HCT116 (cell line): ENCODE results near the gene GPATCH8. TPM values are rescaled to one million over a fixed set of nuclear protein-coding genes. Genes with fewer than 3 reads are reported as not detected.

Experiments
- ATAC-seq: fragments of 200-7000 bp; cut with Tn5 transposase; 2 replicates; pipeline ENCODE4 v1.9.1; 2020; ENCODE audit warnings: mild to moderate bottlenecking, moderate library complexity
- BruUV-seq: library from RNA; stranded (reverse); fragments of 400-500 nt; replicated peaks from 2 replicates; lab custom pipeline; 2021; lab: Mats Ljungman, UMichigan
- CTCF ChIA-PET: fragments of 300-600 bp; sonication (Branson Sonifier 250); formaldehyde crosslinking; loops from one replicate; lab custom pipeline; 2021; ENCODE audit warnings: antibody characterized with exemption; lab: Charles Lee
- POLR2A ChIA-PET: fragments of 300-600, 350-600 bp; sonication (Branson Sonifier 250); formaldehyde crosslinking; loops from one replicate; lab custom pipeline; 2021; ENCODE audit warnings: antibody characterized with exemption; lab: Charles Lee
- RAD21 ChIA-PET, 2 experiments: fragments of 300-600 bp; sonication (Branson Sonifier 250); formaldehyde crosslinking; loops; one replicate each; lab custom pipeline; 2023; ENCODE audit warnings: low total read pairs in 2 of 2; ENCODE audit not compliant: uncharacterized antibody in 2 of 2, unreplicated experiment in 2 of 2, low non-redundant PET in 1 of 2; lab: Charles Lee
- DNase-seq: peaks from one replicate; pipeline ENCODE4 v3.0.0-alpha.2; 2010; ENCODE audit warnings: low read depth, low spot score
- H2AFZ ChIP-seq: fragments of 200-600 bp; shearing (Covaris generic), sonication (generic); 2 replicates; pipeline ENCODE4 v1.6.1; 2017; ENCODE audit warnings: low read depth, mixed run types, mixed read lengths, antibody characterized with exemption, low read length; ENCODE audit not compliant: poor library complexity, severe bottlenecking
- H3K27ac ChIP-seq: 2 replicates; pipeline ENCODE4 v1.5.1; 2012; ENCODE audit warnings: low read depth, low read length
- H3K27me3 ChIP-seq: fragments of 200-600 bp; sonication (generic); 2 replicates; pipeline ENCODE4 v1.6.1; 2016; ENCODE audit warnings: mixed run types, low read length, mixed read lengths; ENCODE audit not compliant: insufficient read depth
- H3K36me3 ChIP-seq, 2 experiments: fragments of 200-500 bp in 1 of 2; fragments of 200-600 bp in 1 of 2; sonication (Bioruptor generic) in 1 of 2; sonication (generic) in 1 of 2; 2 replicates each; pipeline versions ENCODE4 v1.5.1 to v1.6.1; 2014 to 2016; ENCODE audit warnings: low read length in 2 of 2, inconsistent platforms in 1 of 2, mixed read lengths in 1 of 2, mixed run types in 1 of 2; ENCODE audit not compliant: insufficient read depth in 2 of 2, control insufficient read depth in 1 of 2
- H3K4me1 ChIP-seq, 2 experiments: fragments of 200-600 bp in 1 of 2; sonication (generic) in 1 of 2; 2 replicates each; pipeline versions ENCODE4 v1.5.1 to v1.6.1; 2012 to 2017; ENCODE audit warnings: low read length in 2 of 2, inconsistent platforms in 1 of 2, mild to moderate bottlenecking in 1 of 2, mixed read lengths in 1 of 2, mixed run types in 1 of 2, moderate library complexity in 1 of 2; ENCODE audit not compliant: insufficient read depth in 2 of 2, control insufficient read depth in 1 of 2
- H3K4me2 ChIP-seq: fragments of 200-600 bp; sonication (generic); 2 replicates; pipeline ENCODE4 v1.6.1; 2017; ENCODE audit warnings: mixed run types, low read length, mixed read lengths
- H3K4me3 ChIP-seq, 2 experiments: fragments of 200-600 bp in 1 of 2; sonication (generic) in 1 of 2; replicated peaks in 1 of 2; 2 replicates each; pipeline ENCODE4 v1.5.1; 2011 to 2016; ENCODE audit warnings: low read length in 2 of 2, control low read depth in 1 of 2, low read depth in 1 of 2, mild to moderate bottlenecking in 1 of 2, mixed read lengths in 1 of 2, mixed run types in 1 of 2
- H3K79me2 ChIP-seq: fragments of 200-600 bp; sonication (generic); 2 replicates; pipeline ENCODE4 v1.6.1; 2017; ENCODE audit warnings: mild to moderate bottlenecking, mixed run types, low read length, moderate library complexity, mixed read lengths; ENCODE audit not compliant: insufficient read depth
- H3K9ac ChIP-seq: fragments of 200-600 bp; sonication (generic); 2 replicates; pipeline ENCODE4 v1.6.1; 2016; ENCODE audit warnings: low read length, mixed read lengths
- H3K9me2 ChIP-seq: fragments of 200-600 bp; sonication (generic), shearing (Covaris generic); 2 replicates; pipeline ENCODE4 v1.6.1; 2017; ENCODE audit warnings: mixed run types, mild to moderate bottlenecking, moderate library complexity; ENCODE audit not compliant: insufficient read depth
- H3K9me3 ChIP-seq, 2 experiments: fragments of 200-500 bp in 1 of 2; fragments of 200-600 bp in 1 of 2; sonication (Bioruptor generic) in 1 of 2; sonication (generic) in 1 of 2; 2 replicates each; pipeline ENCODE4 v1.6.1; 2014 to 2017; ENCODE audit warnings: low read length in 2 of 2, mixed read lengths in 2 of 2, inconsistent platforms in 1 of 2, low read depth in 1 of 2, mild to moderate bottlenecking in 1 of 2, mixed run types in 1 of 2, moderate library complexity in 1 of 2; ENCODE audit not compliant: control insufficient read depth in 1 of 2, insufficient read depth in 1 of 2
- H4K20me1 ChIP-seq: fragments of 200-600 bp; sonication (generic), shearing (Covaris generic); 2 replicates; pipeline ENCODE4 v1.6.1; 2017; ENCODE audit warnings: mixed run types, mild to moderate bottlenecking, moderate library complexity; ENCODE audit not compliant: insufficient read depth
- CEBPB ChIP-seq: IDR thresholded peaks from 2 replicates; pipeline ENCODE4 v1.6.1; 2012; ENCODE audit warnings: low read depth
- CTCF ChIP-seq, 3 experiments: fragments of 200-600 bp in 1 of 3; sonication (generic) in 1 of 3; IDR thresholded peaks in 2 of 3; conservative IDR thresholded peaks in 1 of 3; 2 replicates each; pipeline ENCODE4 v1.5.1; 2012 to 2017; ENCODE audit warnings: low read depth in 2 of 3, low read length in 2 of 3, antibody characterized with exemption in 1 of 3, borderline replicate concordance in 1 of 3, control low read depth in 1 of 3, mild to moderate bottlenecking in 1 of 3, mixed read lengths in 1 of 3, mixed run types in 1 of 3, moderate library complexity in 1 of 3; ENCODE audit not compliant: insufficient read depth in 1 of 3
- EZH2 ChIP-seq: fragments of 200-600 bp; sonication (generic); IDR thresholded peaks from 2 replicates; pipeline ENCODE4 v1.6.1; 2017; ENCODE audit warnings: antibody characterized with exemption, mixed run types
- FOSL1 ChIP-seq: IDR thresholded peaks from 2 replicates; pipeline ENCODE4 v1.6.1; 2012; ENCODE audit warnings: low read depth
- POLR2A ChIP-seq: IDR thresholded peaks from 2 replicates; pipeline ENCODE4 v1.7.0; 2011; ENCODE audit warnings: borderline replicate concordance; ENCODE audit not compliant: insufficient read depth, insufficient read length; ENCODE audit errors: extremely low read depth
- POLR2AphosphoS5 ChIP-seq: IDR thresholded peaks from 2 replicates; pipeline ENCODE4 v1.6.1; 2011; ENCODE audit warnings: mild to moderate bottlenecking, low read depth, low read length, moderate library complexity
- RAD21 ChIP-seq: IDR thresholded peaks from 2 replicates; pipeline ENCODE4 v1.6.1; 2012; ENCODE audit warnings: low read depth, mild to moderate bottlenecking
- SIN3A ChIP-seq: IDR thresholded peaks from 2 replicates; pipeline ENCODE4 v1.6.1; 2012; ENCODE audit warnings: low read depth
- SP1 ChIP-seq: IDR thresholded peaks from 2 replicates; pipeline ENCODE4 v1.6.1; 2012; ENCODE audit warnings: low read depth
- SRF ChIP-seq: IDR thresholded peaks from 2 replicates; pipeline ENCODE4 v1.6.1; 2012; ENCODE audit warnings: low read depth
- YY1 ChIP-seq: IDR thresholded peaks from 2 replicates; pipeline ENCODE4 v1.6.1; 2011; ENCODE audit warnings: low read length, low read depth, moderate library complexity, mild to moderate bottlenecking; ENCODE audit not compliant: insufficient replicate concordance; ENCODE audit errors: extremely low read depth
- intact Hi-C: fragments of 100-400 bp; cut with micrococcal nuclease; formaldehyde crosslinking; loops from 2 replicates; pipeline ENCODE4 v1.10.0; 2022
- total RNA-seq: library from RNA; stranded (reverse); gene quantifications from one replicate; pipeline ENCODE4 v1.2.1, GENCODE V29; 2021; ENCODE audit not compliant: unreplicated experiment
- TF ChIP-seq, protein P1 (sequence below): IDR thresholded peaks from 2 replicates; pipeline ENCODE4 v1.6.1; 2012
- TF ChIP-seq, protein P2 (sequence below): IDR thresholded peaks from 2 replicates; pipeline ENCODE4 v1.6.1; 2012; ENCODE audit warnings: low read depth

Gene GPATCH8
- total RNA-seq, 1 experiment from 2014 or later, result 28.7 TPM

- POLR2A ChIA-PET, result no interaction called here
- no peak overlapping the region for H3K27ac ChIP-seq
- TF ChIP-seq POLR2AphosphoS5 (no peak), EZH2 (no peak), SIN3A (no peak), YY1 (no peak), CTCF (IDR thresholded peaks at IDR 0.05 in 2 of 3, conservative IDR thresholded peaks at IDR 0.05 in 1 of 3; ENCODE audit: borderline replicate concordance in 1 of 3, insufficient read depth in 1 of 3, low read depth in 2 of 3, low read length in 2 of 3) (no peak), CEBPB (no peak)
- TF ChIP-seq, protein P1, sequence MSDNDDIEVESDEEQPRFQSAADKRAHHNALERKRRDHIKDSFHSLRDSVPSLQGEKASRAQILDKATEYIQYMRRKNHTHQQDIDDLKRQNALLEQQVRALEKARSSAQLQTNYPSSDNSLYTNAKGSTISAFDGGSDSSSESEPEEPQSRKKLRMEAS, result no peak
- TF ChIP-seq, all 23 proteins: peak for 0
Observed at GRCh38 chr17:44439168-44439567, 64.0 kb downstream of the GPATCH8 start.

GRCh38 chr17:44438636-44439035 is 64.6 kb downstream of the GPATCH8 start:
- H3K9me2 ChIP-seq, result no peaks in the 10 kb centered on the region
- H3K4me3 ChIP-seq, result no peak overlapping the region
- no peak overlapping the region for H3K9ac ChIP-seq
- no peak overlapping the region for H2AFZ ChIP-seq
- ChIA-PET CTCF (no interaction called here), POLR2A (no interaction called here), RAD21 (no interaction called here)
- TF ChIP-seq, protein P2, sequence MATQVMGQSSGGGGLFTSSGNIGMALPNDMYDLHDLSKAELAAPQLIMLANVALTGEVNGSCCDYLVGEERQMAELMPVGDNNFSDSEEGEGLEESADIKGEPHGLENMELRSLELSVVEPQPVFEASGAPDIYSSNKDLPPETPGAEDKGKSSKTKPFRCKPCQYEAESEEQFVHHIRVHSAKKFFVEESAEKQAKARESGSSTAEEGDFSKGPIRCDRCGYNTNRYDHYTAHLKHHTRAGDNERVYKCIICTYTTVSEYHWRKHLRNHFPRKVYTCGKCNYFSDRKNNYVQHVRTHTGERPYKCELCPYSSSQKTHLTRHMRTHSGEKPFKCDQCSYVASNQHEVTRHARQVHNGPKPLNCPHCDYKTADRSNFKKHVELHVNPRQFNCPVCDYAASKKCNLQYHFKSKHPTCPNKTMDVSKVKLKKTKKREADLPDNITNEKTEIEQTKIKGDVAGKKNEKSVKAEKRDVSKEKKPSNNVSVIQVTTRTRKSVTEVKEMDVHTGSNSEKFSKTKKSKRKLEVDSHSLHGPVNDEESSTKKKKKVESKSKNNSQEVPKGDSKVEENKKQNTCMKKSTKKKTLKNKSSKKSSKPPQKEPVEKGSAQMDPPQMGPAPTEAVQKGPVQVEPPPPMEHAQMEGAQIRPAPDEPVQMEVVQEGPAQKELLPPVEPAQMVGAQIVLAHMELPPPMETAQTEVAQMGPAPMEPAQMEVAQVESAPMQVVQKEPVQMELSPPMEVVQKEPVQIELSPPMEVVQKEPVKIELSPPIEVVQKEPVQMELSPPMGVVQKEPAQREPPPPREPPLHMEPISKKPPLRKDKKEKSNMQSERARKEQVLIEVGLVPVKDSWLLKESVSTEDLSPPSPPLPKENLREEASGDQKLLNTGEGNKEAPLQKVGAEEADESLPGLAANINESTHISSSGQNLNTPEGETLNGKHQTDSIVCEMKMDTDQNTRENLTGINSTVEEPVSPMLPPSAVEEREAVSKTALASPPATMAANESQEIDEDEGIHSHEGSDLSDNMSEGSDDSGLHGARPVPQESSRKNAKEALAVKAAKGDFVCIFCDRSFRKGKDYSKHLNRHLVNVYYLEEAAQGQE, result no peak
- TF ChIP-seq, protein P1, result no peak
- TF ChIP-seq EZH2, result no peak
- no peak for TF ChIP-seq SRF
- no peak for TF ChIP-seq SP1
- TF ChIP-seq RAD21, result no peak
- no peak for TF ChIP-seq FOSL1
- no peak for TF ChIP-seq YY1
- no peak for TF ChIP-seq POLR2A
- intact Hi-C loops, result no loop called here
- no peaks in the 10 kb centered on the region for H3K4me1 ChIP-seq
- H3K27ac ChIP-seq, result no peak overlapping the region
- peaks cover 4% of the 10 kb centered on the region; the same call in 1 of the 2 replicates for H4K20me1 ChIP-seq
- peaks cover 2 to 11% of the 10 kb centered on the region in 2 experiments; a peak in 1 of 4 replicates for H3K36me3 ChIP-seq
- no peaks in the 10 kb centered on the region for H3K27me3 ChIP-seq
- BruUV-seq, result no TSS peak
- H3K9me3 ChIP-seq, result no peaks in the 10 kb centered on the region
- ATAC-seq, result no peak
- peaks cover 61% of the 10 kb centered on the region for H3K79me2 ChIP-seq
- no peak for DNase-seq
- no peak overlapping the region for H3K4me2 ChIP-seq

More at GRCh38 chr17:44439168-44439567, 64.0 kb downstream of the GPATCH8 start:
- no peaks in the 10 kb centered on the region for H3K9me3 ChIP-seq
- DNase-seq (no peak), ATAC-seq (no peak)
- no peaks in the 10 kb centered on the region for H3K4me1 ChIP-seq
- no peak overlapping the region for H3K9ac ChIP-seq
- peaks cover 4% of the 10 kb centered on the region; the same call in 1 of the 2 replicates for H4K20me1 ChIP-seq
- H3K4me2 ChIP-seq, result no peak overlapping the region
- no peak overlapping the region for H3K4me3 ChIP-seq
- intact Hi-C loops, result no loop called here
- no TSS peak for BruUV-seq
- H3K9me2 ChIP-seq, result no peaks in the 10 kb centered on the region
- ChIA-PET CTCF (no interaction called here), RAD21 (no interaction called here)
- no peaks in the 10 kb centered on the region for H3K27me3 ChIP-seq
- H3K36me3 ChIP-seq, result 0 out of 4 replicates have a peak, but pooled peaks cover 2 to 11% of the 10 kb centered on the region in 2 experiments
- no peak overlapping the region for H2AFZ ChIP-seq
- H3K79me2 ChIP-seq, result peaks cover 66% of the 10 kb centered on the region
